Hematopoietic multipotent progenitor cell treated with erythropoietin and hydrocortisone succinate and interleukin-3 and kit ligand, for 15 days (in vitro differentiated cells): ENCODE data around the gene FCRL1.

ENCODE experiments used
- DNase-seq: peaks from one replicate; pipeline ENCODE4 v3.0.0-alpha.2; 2015; ENCODE audit warnings: low spot score

Gene FCRL1

GRCh38 chr1:157799996-157800395 lies 19.9 kb downstream of the FCRL1 start:
- no peak for DNase-seq

- no peak for DNase-seq
These were observed 21.7 kb downstream of the FCRL1 start for GRCh38 chr1:157798211-157798610.

DNA sequence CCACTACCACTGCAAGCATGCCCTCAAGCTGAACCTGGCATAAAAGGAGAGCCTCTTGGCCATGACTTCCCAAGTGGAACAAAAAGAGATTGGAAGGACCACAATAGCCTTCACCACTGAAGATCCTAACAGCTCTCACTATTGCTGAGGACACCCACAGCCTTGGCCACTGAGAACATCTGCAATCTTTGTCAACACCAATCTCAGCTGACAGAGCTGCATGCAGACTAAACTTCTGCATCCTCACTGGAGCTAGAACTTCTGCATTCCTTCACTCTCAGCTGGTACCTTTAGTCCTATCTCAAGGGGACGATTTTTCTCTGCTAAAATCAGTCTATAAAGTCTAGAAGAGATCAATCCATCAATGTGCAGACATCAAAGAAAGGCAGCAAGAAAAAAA lies 34.7 kb downstream of the FCRL1 start:
- DNase-seq: no peak

DNA sequence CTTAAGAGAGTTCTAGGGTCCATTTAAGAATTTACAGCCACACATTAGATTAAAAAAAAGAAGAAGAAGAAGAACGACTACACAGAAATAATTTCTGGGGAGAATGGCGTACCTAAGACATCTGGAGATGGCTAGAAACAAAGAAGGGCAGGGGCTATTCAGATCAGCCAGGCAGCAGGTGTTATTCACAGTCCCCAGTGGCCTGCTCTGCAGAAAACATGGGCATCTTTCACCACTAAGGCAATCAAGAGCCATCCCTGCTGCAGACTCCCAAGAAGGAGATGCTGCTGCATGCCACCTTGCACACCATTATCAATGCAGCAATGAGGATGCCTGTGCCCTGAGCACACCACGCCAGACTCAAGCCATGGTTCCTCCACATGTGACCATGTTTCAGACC lies 35.1 kb downstream of the FCRL1 start:
- no peak for DNase-seq

DNA sequence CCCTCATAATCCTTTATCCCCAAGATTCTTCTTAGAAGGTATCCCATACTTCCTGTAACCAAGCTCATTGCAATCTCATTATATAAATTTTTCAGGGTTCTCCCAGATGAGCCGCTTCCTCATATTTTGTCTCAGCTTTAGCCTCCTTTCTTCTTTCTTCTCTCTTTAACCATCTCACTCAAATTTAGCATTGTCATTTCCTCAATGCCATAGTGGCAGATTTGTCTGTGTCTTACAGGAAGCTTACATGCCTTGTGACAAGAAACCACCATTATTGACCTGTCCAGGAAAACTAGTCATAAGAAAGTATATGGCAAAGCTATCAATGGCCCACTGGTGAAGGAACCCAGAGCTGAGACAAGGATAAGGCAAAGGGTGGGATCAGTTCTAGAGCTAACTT lies 37.0 kb downstream of the FCRL1 start:
- DNase-seq: no peak

DNA sequence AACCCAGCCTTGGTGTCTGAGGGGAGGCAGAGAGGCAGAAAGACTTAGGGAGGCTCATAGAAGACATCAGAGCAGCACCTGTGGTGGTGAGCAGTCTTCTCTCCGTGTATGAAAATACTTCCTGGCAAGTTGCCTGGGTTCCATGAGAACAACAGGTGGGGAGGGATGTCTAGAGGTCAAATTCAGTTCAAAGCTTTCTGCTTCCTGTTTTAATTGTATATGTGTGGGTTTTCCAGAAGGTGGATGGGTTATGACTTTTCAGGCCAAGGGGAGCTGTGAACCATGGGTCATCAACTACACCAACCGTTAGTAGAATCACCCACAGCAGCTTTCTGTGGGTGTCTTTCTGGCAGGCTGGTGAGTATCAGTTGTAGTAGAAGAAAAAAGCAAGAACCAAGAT lies 38.9 kb downstream of the FCRL1 start:
- no peak for DNase-seq

- DNase-seq: no peak
These were observed 42.9 kb downstream of the FCRL1 start, which contains the start of gene FCRL2 for GRCh38 chr1:157776971-157777391. Gene FCRL2, minus strand, starts transcription at chr1:157777132. Its CDS starts 59 bp downstream, at chr1:157777073.

- no peak for DNase-seq
These were observed 44.6 kb downstream of the FCRL1 start for GRCh38 chr1:157775101-157775870.

GRCh38 chr1:157774412-157774811 lies 45.5 kb downstream of the FCRL1 start:
- DNase-seq: no peak

DNA sequence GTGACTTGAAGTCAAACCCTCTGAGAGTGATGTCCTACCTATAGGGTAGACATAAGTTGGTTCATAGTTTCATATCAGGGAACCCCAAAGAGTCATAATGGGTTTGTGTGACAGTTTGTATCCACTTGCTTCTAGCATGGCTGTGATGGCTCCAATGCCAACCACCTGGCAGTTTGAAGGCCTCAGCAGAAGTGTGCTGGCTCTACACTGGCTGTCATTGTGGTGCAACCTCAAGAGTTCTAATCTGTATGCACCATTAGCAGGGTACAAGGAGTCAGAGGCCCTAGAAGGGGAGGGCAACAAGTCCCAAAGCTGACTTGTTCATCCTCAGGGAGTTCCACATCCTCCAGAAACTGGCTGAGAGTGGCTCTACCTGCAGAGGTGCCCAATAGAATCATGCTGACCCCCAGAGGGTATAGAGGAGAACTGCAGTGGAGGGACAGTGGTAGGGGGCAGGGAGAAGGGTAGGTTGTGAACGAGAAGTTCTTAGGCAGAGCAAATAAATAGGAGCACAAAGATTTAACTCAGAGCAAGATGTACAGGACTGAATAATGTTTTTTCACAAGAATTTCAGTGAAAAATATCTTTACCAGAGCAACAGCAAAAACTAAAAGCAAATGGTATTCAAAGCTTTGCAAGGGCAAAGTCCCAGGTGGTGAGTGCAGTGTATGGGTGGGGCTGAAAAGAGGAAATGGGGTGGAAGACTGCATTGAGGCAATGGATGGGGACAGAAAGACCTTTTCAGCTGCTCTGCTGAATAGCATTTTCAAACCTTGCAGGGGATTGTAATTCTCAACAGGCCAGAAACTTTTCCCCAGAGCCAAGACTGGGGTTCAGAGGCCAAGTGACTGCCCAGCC lies 46.2 kb downstream of the FCRL1 start:
- no peak for DNase-seq

DNA sequence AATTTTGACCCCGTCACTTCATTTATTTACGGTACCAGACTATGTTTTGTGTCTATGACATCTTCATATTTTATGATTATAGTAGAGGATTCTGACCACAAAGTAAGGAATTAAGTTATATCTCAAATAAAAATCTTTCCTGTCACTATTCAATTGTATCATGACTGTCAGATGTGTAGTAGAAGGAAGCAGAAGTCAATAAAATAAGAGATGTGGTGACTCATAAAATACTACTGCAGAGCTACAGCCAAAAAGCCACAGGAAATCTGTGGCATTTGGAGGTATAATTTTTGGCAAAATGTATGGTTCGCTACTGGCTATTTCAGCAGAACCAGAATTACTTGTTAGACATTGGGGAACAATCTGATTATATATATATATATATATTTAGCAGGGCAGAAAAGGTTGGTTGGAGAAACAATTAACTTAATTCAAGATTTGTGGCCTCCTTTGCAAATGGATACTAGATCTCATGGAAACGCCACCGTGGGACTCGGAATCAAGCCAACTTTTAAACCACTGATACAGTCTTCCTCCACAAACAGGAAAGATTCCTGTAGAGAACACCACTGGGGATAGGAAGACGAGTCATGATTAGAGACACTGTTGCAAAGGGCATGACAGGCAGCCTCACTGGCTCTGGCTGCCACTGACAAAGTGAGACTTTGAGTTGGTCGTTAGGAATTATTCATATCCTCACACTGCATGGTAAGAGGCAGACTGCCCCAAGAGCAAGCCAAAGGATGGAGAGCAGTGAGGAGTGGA lies 48.1 kb downstream of the FCRL1 start:
- no peak for DNase-seq

DNA sequence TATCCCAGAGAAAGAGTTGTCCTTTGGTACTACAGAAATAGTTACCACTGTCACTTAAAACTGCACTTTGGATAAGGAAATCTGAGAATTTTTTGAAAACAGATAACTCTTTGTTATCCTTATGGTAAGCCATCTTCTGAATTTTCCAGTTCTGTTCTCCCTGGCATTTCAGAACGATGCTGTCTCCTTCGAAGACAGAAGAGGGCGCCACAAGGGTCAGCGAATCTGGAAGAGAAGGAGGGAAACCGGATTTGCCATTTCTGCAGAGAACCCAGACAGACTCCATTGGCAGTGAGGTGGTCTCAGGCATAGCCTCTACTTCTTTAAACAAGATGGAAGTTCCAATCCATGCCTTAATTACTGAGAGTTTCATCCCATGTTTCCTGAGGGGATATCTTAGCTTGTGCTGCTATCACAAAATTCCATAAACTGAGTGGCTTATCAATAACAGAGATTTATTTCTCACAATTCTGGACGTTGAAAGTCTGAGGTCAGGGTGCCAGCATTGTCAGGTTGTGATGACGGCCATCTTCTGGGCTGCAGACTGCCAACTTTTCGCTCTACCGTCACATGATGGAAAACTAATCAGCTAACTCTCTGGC lies 49.4 kb downstream of the FCRL1 start:
- DNase-seq: no peak

GRCh38 chr1:157766792-157767191 lies 53.1 kb downstream of the FCRL1 start:
- no peak for DNase-seq

GRCh38 chr1:157758018-157758417 lies 61.9 kb downstream of the FCRL1 start:
- DNase-seq: no peak

GRCh38 chr1:157753611-157754010 lies 66.3 kb downstream of the FCRL1 start:
- no peak for DNase-seq

DNA sequence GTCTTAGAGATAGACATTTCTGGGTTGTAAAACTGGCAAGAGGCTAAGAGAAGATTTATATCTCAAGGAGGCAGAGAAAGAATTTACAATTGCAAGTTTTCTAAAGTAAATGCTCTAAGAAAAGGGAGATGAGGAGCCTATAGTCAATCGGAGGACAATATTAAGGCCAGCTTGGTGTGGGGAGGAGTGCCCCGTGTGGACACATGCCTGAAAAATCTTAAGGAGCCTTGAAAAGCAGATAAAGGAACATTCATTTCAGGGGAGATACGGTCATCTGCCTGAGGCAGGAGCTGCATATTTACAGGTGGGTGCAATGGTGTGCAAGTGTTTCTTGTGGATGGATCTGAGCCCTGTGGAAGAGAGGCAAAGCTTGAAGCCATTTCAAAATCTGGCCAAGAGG lies 68.6 kb downstream of the FCRL1 start:
- no peak for DNase-seq

DNA sequence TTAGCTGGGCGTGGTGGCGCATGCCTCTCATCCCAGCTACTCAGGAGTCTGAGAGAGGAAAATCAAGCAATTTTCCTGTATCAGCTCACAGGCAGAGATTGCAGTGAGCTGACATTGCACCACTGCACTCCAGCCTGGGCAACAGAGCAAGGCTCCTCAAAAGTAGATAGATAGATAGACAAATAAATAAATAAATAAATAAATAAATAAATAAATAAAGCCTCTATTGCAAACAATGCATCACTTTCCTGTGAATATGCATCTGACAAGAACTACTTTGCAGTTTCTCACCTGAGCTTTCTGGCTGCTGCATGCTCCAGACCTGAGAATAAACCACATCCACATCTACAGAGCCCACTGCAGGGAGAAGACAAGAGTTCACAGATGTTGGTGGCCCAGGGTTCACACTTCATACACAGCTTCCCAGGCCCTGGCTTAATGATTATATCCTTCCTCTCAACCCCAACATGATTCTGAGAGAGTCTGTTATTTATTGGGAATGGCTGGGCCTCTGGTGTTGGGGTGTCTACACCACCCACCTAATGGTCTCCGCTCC lies 71.6 kb downstream of the FCRL1 start:
- DNase-seq: no peak
